Hepatocyte (in vitro differentiated cells): ENCODE measurements around the gene KIF2A. TPM values are rescaled to one million over a fixed set of nuclear protein-coding genes. Genes with fewer than 3 reads are reported as not detected.

Source experiments
- DNase-seq: peaks from one replicate; pipeline ENCODE4 v3.0.0-alpha.2; 2016; ENCODE audit warnings: low spot score
- H2AFZ ChIP-seq: fragments of 200-600 bp; sonication (generic); 2 replicates; pipeline ENCODE4 v1.6.0; 2016; ENCODE audit warnings: antibody characterized with exemption, mild to moderate bottlenecking
- H3K27ac ChIP-seq: fragments of 200-600 bp; sonication (generic); 2 replicates; pipeline ENCODE4 v1.5.1; 2016; ENCODE audit warnings: mild to moderate bottlenecking
- H3K27me3 ChIP-seq: fragments of 200-600 bp; sonication (generic); 2 replicates; pipeline ENCODE4 v1.6.1; 2016
- H3K36me3 ChIP-seq: fragments of 200-600 bp; sonication (generic); replicated peaks from 2 replicates; pipeline ENCODE4 v1.5.1; 2016; ENCODE audit warnings: low read depth; ENCODE audit not compliant: insufficient read depth
- H3K4me1 ChIP-seq: fragments of 200-600 bp; sonication (generic); 2 replicates; pipeline ENCODE4 v1.5.1; 2016; ENCODE audit warnings: mild to moderate bottlenecking, moderate library complexity; ENCODE audit not compliant: insufficient read depth
- H3K4me2 ChIP-seq: fragments of 200-600 bp; sonication (generic); 2 replicates; pipeline ENCODE4 v1.6.0; 2016
- H3K4me3 ChIP-seq: fragments of 200-600 bp; sonication (generic); 2 replicates; pipeline ENCODE4 v1.5.1; 2016; ENCODE audit warnings: mild to moderate bottlenecking
- H3K79me2 ChIP-seq: fragments of 200-600 bp; sonication (generic); 2 replicates; pipeline ENCODE4 v1.6.0; 2017; ENCODE audit warnings: mild to moderate bottlenecking
- H3K9me2 ChIP-seq: fragments of 200-600 bp; sonication (generic); replicated peaks from 2 replicates; pipeline ENCODE4 v1.6.0; 2017; ENCODE audit warnings: mild to moderate bottlenecking; ENCODE audit not compliant: insufficient read depth
- H3K9me3 ChIP-seq: fragments of 200-600 bp; sonication (generic); 2 replicates; pipeline ENCODE4 v1.5.1; 2016; ENCODE audit warnings: low read depth, mild to moderate bottlenecking
- H4K20me1 ChIP-seq: fragments of 200-600 bp; sonication (generic); 2 replicates; pipeline ENCODE4 v1.6.0; 2016; ENCODE audit warnings: mild to moderate bottlenecking; ENCODE audit not compliant: insufficient read depth, poor library complexity, severe bottlenecking
- CTCF ChIP-seq: fragments of 200-600 bp; sonication (generic); IDR thresholded peaks from 2 replicates; pipeline ENCODE4 v1.5.1; 2016; ENCODE audit warnings: antibody characterized with exemption, mild to moderate bottlenecking; ENCODE audit not compliant: poor library complexity
- EZH2 ChIP-seq: fragments of 200-600 bp; sonication (generic); IDR thresholded peaks from 2 replicates; pipeline ENCODE4 v1.6.1; 2016; ENCODE audit warnings: antibody characterized with exemption, mild to moderate bottlenecking, borderline replicate concordance
- EZH2phosphoT487 ChIP-seq: fragments of 200-600 bp; sonication (generic); IDR thresholded peaks from one replicate; pipeline ENCODE4 v1.6.1; 2018; ENCODE audit warnings: antibody characterized with exemption, mild to moderate bottlenecking, low read depth, moderate library complexity; ENCODE audit not compliant: unreplicated experiment, severe bottlenecking
- WGBS: methylation state at CpG from one replicate; pipeline ENCODE4 v1.1.6; 2016; ENCODE audit warnings: low lambda C conversion rate; ENCODE audit errors: missing lambda C conversion rate; 5-methylcytosine and 5-hydroxymethylcytosine counted together
- polyA plus RNA-seq: library from polyadenylated mRNA; unstranded; fragments of >200 nt; fragmentation: Nextera tagmentation; extraction: Ambion mirVana; gene quantifications from 2 replicates; pipeline ENCODE4 v1.2.1, GENCODE V29; 2016
- total RNA-seq: library from RNA; depleted of rRNA; stranded (reverse); fragments of >200 nt; gene quantifications from 2 replicates; pipeline ENCODE4 v1.2.3, GENCODE V29; 2014

KIF2A gene
- total and polyA plus RNA-seq, 2 experiments from 2014 or later: 28.3 to 46.9 TPM

DNA sequence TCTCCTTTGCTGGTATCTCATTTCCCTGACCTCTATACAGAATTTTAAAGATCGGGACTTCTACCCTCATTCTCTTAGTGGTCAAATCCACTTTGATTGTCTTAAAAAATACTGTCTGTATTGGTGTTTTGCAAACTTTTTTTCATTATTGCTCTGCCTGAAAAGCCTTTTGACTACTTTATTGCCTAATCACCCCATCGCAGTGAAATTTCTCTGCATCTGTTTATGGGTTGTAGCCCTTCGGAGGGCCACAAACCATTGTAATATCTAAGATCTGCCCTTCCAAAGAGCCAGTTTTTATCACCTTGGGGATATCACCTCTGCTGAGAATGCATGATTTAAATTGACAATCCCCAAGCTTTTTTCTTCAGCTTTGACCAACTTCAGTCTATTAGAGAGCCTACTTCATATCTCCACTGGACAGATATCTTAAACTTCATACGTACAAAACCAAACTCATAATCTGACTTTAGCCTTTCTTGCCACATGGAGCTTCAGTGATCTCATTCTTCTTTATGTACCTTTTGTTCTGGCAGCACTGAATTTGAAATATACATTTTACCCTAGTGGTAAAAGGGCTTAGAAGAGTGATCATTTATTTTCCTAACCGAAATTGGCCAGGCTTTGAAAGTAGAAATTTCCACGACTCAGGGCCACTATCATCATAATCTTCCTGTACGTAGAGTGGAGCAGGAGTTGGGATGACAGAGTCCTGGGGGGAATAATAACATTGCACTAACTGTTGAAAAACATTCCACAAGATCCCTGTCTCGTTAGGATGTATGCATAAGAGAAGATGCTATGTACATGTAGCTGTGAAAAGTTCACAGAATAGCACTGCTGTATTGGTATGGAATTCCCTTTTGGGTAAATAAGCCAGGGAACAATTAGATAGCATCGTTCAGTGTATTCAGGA lies 21.4 kb downstream of the KIF2A start:
- no peaks in the 10 kb centered on the region for H3K27me3 ChIP-seq
- peaks cover 95% of the 10 kb centered on the region for H3K79me2 ChIP-seq
- no peaks in the 10 kb centered on the region for H3K9me3 ChIP-seq
- DNase-seq: no peak
- 87% methylated on average over 9 of the region's 9 CpGs for WGBS
- no peak overlapping the region for H3K4me2 ChIP-seq
- H4K20me1 ChIP-seq: peaks cover 23% of the 10 kb centered on the region
- H3K27ac ChIP-seq: no peak overlapping the region
- H3K4me1 ChIP-seq: no peaks in the 10 kb centered on the region
- no peak overlapping the region for H3K4me3 ChIP-seq
- TF ChIP-seq CTCF: no peak
- no peak for TF ChIP-seq EZH2
- TF ChIP-seq EZH2phosphoT487: no peak
- H3K36me3 ChIP-seq: no peaks in the 10 kb centered on the region
- H3K9me2 ChIP-seq: no peaks in the 10 kb centered on the region
- no peak overlapping the region for H2AFZ ChIP-seq

GRCh38 chr5:62328772-62329491 lies 22.9 kb downstream of the KIF2A start:
- TF ChIP-seq CTCF: no peak
- TF ChIP-seq EZH2phosphoT487: no peak
- TF ChIP-seq EZH2: no peak
- Histone ChIP-seq H3K27me3 (no peaks in the 10 kb centered on the region), H3K4me2 (no peak overlapping the region), H3K79me2 (peaks cover 95% of the 10 kb centered on the region), H2AFZ (no peak overlapping the region), H3K4me3 (no peak overlapping the region), H3K9me3 (no peaks in the 10 kb centered on the region), H3K27ac (no peak overlapping the region), H3K36me3 (no peaks in the 10 kb centered on the region), H4K20me1 (peaks cover 14% of the 10 kb centered on the region), H3K9me2 (no peaks in the 10 kb centered on the region), H3K4me1 (no peaks in the 10 kb centered on the region)
- WGBS: 86% methylated on average over 7 of the region's 7 CpGs
- no peak for DNase-seq

DNA sequence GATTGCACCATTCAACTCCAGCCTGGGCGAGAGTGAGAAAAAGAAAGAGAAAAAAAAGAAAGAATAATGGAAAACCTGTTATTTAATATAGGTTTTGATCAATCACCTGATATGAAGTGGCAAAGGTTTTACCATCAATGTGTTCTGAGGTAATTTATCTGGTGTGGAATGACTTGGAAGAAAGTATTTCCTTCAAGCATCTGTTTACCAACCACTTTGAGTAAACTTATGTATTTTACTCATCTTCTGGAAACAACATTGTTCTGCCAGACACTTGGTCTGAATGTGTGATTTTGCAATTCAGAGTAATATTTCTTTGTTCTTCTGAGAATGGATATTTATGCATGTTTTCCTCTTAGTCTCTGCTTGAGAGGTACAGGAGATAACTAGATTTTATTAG lies 24.3 kb downstream of the KIF2A start:
- H3K27me3 ChIP-seq: no peaks in the 10 kb centered on the region
- no peaks in the 10 kb centered on the region for H3K36me3 ChIP-seq
- H3K27ac ChIP-seq: no peak overlapping the region
- TF ChIP-seq EZH2phosphoT487: no peak
- H2AFZ ChIP-seq: no peak overlapping the region
- no peak overlapping the region for H3K4me3 ChIP-seq
- no peak overlapping the region for H3K4me2 ChIP-seq
- no peaks in the 10 kb centered on the region for H3K4me1 ChIP-seq
- no peaks in the 10 kb centered on the region for H3K9me3 ChIP-seq
- H4K20me1 ChIP-seq: peaks cover 10% of the 10 kb centered on the region
- H3K79me2 ChIP-seq: peaks cover 93% of the 10 kb centered on the region
- no peaks in the 10 kb centered on the region for H3K9me2 ChIP-seq
- DNase-seq: no peak
- 100% methylated on average over 1 of the region's 1 CpG for WGBS

DNA sequence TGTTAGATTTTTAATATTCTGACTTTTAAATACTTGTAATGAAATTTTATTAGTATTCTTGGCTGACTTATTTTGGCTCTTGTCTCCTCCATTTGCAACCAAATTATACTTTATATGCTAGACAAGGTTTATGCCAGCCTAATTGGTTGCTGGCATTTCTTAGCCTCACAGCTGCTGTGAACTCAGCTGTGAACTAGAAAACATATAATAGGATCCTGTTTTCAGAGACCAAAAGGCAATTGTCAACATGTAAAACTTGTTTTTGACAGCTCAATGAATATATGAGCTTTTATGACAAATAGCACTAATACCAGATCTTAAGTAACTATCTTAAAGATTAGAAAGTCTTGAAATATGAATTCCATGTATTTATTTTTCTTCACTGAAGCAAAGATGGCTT lies 25.9 kb downstream of the KIF2A start:
- Histone ChIP-seq H3K36me3 (no peaks in the 10 kb centered on the region), H3K4me2 (no peak overlapping the region), H3K9me3 (no peaks in the 10 kb centered on the region), H3K4me1 (no peaks in the 10 kb centered on the region), H4K20me1 (peaks cover 4% of the 10 kb centered on the region), H3K27ac (no peak overlapping the region), H2AFZ (no peak overlapping the region), H3K9me2 (no peaks in the 10 kb centered on the region), H3K79me2 (peaks cover 91% of the 10 kb centered on the region), H3K27me3 (no peaks in the 10 kb centered on the region), H3K4me3 (no peak overlapping the region)
- TF ChIP-seq EZH2phosphoT487 (no peak), CTCF (no peak), EZH2 (no peak)
- DNase-seq: no peak
